ENCODE measurements around the gene ZNF628.

DNA sequence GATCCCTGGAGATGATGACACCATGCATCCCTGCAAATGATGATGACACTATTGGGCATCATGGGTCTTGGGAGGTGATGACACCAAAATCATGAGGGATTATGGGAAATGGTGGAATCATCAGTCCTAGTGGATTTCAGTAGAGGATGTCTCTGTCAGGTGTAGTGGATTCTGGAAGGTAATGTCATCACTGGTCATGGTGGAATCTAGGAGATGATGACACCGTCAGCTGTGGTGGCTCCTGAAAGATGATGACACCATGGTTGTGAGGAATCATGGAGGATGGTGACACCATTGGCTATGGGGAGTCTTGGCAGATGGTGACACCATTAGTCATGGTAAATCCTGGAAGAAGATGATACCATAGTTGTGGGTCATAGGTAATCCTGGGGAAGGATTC, 45.2 kb upstream of the ZNF628 start:
- TF ChIP-seq, protein P1, sequence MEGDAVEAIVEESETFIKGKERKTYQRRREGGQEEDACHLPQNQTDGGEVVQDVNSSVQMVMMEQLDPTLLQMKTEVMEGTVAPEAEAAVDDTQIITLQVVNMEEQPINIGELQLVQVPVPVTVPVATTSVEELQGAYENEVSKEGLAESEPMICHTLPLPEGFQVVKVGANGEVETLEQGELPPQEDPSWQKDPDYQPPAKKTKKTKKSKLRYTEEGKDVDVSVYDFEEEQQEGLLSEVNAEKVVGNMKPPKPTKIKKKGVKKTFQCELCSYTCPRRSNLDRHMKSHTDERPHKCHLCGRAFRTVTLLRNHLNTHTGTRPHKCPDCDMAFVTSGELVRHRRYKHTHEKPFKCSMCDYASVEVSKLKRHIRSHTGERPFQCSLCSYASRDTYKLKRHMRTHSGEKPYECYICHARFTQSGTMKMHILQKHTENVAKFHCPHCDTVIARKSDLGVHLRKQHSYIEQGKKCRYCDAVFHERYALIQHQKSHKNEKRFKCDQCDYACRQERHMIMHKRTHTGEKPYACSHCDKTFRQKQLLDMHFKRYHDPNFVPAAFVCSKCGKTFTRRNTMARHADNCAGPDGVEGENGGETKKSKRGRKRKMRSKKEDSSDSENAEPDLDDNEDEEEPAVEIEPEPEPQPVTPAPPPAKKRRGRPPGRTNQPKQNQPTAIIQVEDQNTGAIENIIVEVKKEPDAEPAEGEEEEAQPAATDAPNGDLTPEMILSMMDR (conservative IDR thresholded peaks at IDR 0.05 in 1 of 2, IDR thresholded peaks at IDR 0.05 in 1 of 2; ENCODE audit: low read depth in 1 of 2, low read length in 2 of 2), result no peak
- no peak for TF ChIP-seq EZH2 (IDR thresholded peaks at IDR 0.05; ENCODE audit: low read length, missing control alignments)

Data from fibroblast of lung (primary cell).